HG03135 (cell line): ENCODE data around the gene CSNK1D.
"Not testable (repeated sequence)": the region's sequence is repeated elsewhere in the genome, so short reads cannot be mapped to it uniquely, and the experiment has no call there.

Experiments
- ATAC-seq: cut with Tn5 transposase; IDR thresholded peaks from one replicate; pipeline ENCODE4 v1.9.1; 2021; ENCODE audit warnings: mild to moderate bottlenecking, moderate library complexity; ENCODE audit not compliant: unreplicated experiment

Gene CSNK1D

GRCh38 chr17:82195675-82196672 is 77.5 kb downstream of the CSNK1D start:
- no peak for ATAC-seq

GRCh38 chr17:82194765-82195164 is 78.7 kb downstream of the CSNK1D start:
- ATAC-seq, result no peak

- ATAC-seq, result no peak
Observed at GRCh38 chr17:82193520-82194220, 79.8 kb downstream of the CSNK1D start.

GRCh38 chr17:82193050-82193449 is 80.5 kb downstream of the CSNK1D start:
- not testable (repeated sequence) for ATAC-seq
